DND-41 (cell line): ENCODE data around the gene CDC6.

Experiments
- CTCF ChIP-seq: IDR thresholded peaks from 2 replicates; pipeline ENCODE4 v1.5.1; 2012; ENCODE audit warnings: borderline replicate concordance, low read length, moderate library complexity, mild to moderate bottlenecking; ENCODE audit not compliant: poor library complexity, severe bottlenecking; ENCODE audit errors: extremely low read depth
- EZH2 ChIP-seq: IDR thresholded peaks from 3 replicates; pipeline ENCODE4 v1.6.1; 2012; ENCODE audit warnings: borderline replicate concordance, low read depth, mild to moderate bottlenecking, moderate library complexity, low read length, inconsistent platforms; ENCODE audit not compliant: severe bottlenecking

GRCh38 chr17:40329839-40330794, 42.4 kb downstream of the CDC6 start:
- TF ChIP-seq CTCF (no peak), EZH2 (no peak)
